ENCODE data around the gene SLC26A8. TPM values are rescaled to one million over a fixed set of nuclear protein-coding genes. Genes with fewer than 3 reads are reported as not detected.

SLC26A8 gene
- total and polyA plus RNA-seq, 2 of the 13 experiments (the other 11 are each of a cell fraction or from before 2014, with no cell fraction given): 0.46 TPM; not detected in 1

DNA sequence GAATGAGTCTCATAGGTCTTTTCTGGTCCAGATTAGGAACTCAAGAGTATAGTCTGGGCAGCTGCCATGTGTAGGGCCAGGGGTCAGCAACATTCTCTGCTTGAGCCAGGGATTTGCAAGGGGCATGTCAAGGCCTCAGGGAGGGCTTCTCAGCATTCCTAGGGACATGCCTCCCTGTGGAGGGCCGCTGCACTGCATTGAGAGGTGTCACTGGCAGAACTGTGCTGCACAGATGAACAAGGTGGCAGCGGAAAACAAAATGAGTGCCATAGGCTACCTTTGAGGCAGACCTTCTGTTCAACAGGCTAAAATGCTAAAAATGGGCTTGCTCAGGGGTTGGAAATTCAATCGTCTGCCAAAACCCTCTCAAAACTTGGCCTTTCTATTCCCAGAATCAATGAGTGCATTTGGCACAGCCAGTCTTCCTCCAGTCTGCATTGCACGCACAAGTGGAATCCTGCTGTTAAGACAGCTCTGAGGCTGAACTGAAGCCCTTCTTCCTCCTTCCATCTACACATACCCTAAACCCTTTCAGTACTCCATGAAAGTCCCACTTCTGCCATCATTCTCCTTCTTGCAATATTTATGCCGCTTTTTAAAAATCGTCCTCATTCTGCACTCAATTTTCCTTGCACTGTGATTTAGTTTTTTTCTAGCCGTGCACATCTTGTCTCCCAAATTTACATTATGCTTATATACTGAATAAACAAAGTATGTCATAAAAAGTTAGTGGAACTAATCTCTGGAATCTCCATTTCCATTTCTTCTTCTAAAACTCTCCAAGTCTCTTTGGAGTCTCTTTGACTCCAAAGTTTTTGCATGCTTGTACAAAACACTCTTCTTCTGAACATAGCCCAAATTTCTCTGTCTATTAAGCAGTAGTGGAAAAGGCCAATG lies 51.7 kb downstream of the SLC26A8 start (continued):
- TF ChIP-seq, protein P1, sequence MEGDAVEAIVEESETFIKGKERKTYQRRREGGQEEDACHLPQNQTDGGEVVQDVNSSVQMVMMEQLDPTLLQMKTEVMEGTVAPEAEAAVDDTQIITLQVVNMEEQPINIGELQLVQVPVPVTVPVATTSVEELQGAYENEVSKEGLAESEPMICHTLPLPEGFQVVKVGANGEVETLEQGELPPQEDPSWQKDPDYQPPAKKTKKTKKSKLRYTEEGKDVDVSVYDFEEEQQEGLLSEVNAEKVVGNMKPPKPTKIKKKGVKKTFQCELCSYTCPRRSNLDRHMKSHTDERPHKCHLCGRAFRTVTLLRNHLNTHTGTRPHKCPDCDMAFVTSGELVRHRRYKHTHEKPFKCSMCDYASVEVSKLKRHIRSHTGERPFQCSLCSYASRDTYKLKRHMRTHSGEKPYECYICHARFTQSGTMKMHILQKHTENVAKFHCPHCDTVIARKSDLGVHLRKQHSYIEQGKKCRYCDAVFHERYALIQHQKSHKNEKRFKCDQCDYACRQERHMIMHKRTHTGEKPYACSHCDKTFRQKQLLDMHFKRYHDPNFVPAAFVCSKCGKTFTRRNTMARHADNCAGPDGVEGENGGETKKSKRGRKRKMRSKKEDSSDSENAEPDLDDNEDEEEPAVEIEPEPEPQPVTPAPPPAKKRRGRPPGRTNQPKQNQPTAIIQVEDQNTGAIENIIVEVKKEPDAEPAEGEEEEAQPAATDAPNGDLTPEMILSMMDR (CRISPR knock-in tag; IDR thresholded peaks at IDR 0.05): peak; percentile 73
- TF ChIP-seq HMGXB4 (CRISPR knock-in tag; IDR thresholded peaks at IDR 0.05; ENCODE audit: borderline replicate concordance in 1 of 2, low read depth in 1 of 2): peak in 1 of 2 experiments; percentile 47; a peak in 1 of 4 replicates
- peak in 1 of 2 experiments; percentile 34; a peak in 1 of 4 replicates for TF ChIP-seq NR2F1 (CRISPR knock-in tag; IDR thresholded peaks at IDR 0.05)
- TF ChIP-seq, protein P2, sequence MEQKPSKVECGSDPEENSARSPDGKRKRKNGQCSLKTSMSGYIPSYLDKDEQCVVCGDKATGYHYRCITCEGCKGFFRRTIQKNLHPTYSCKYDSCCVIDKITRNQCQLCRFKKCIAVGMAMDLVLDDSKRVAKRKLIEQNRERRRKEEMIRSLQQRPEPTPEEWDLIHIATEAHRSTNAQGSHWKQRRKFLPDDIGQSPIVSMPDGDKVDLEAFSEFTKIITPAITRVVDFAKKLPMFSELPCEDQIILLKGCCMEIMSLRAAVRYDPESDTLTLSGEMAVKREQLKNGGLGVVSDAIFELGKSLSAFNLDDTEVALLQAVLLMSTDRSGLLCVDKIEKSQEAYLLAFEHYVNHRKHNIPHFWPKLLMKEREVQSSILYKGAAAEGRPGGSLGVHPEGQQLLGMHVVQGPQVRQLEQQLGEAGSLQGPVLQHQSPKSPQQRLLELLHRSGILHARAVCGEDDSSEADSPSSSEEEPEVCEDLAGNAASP (CRISPR knock-in tag; IDR thresholded peaks at IDR 0.05; ENCODE audit: borderline replicate concordance): 0 out of 2 replicates have a peak, but pooled peaks have one; percentile 30
- TF ChIP-seq, protein P3, sequence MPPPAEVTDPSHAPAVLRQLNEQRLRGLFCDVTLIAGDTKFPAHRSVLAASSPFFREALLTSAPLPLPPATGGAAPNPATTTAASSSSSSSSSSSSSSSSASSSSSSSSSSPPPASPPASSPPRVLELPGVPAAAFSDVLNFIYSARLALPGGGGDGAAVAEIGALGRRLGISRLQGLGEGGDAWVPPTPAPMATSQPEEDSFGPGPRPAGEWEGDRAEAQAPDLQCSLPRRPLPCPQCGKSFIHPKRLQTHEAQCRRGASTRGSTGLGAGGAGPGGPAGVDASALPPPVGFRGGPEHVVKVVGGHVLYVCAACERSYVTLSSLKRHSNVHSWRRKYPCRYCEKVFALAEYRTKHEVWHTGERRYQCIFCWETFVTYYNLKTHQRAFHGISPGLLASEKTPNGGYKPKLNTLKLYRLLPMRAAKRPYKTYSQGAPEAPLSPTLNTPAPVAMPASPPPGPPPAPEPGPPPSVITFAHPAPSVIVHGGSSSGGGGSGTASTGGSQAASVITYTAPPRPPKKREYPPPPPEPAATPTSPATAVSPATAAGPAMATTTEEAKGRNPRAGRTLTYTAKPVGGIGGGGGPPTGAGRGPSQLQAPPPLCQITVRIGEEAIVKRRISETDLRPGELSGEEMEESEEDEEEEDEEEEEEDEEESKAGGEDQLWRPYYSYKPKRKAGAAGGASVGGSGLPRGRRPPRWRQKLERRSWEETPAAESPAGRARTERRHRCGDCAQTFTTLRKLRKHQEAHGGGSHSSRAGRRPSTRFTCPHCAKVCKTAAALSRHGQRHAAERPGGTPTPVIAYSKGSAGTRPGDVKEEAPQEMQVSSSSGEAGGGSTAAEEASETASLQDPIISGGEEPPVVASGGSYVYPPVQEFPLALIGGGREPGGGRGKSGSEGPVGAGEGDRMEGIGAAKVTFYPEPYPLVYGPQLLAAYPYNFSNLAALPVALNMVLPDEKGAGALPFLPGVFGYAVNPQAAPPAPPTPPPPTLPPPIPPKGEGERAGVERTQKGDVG (CRISPR knock-in tag; IDR thresholded peaks at IDR 0.05; ENCODE audit: borderline replicate concordance): no peak
- no peak for TF ChIP-seq PREB (CRISPR knock-in tag; IDR thresholded peaks at IDR 0.05)
- no peak for TF ChIP-seq ZXDC (CRISPR knock-in tag; IDR thresholded peaks at IDR 0.05)
- peak; percentile 33; the same call in 1 of the 2 replicates for TF ChIP-seq ZNF605 (CRISPR knock-in tag; IDR thresholded peaks at IDR 0.05)
- TF ChIP-seq TEAD3 (CRISPR knock-in tag; optimal IDR thresholded peaks at IDR 0.05; ENCODE audit: borderline replicate concordance): peak; percentile 90
- TF ChIP-seq ZNF501 (CRISPR knock-in tag; IDR thresholded peaks at IDR 0.05): no peak
